Activated CD8-positive, alpha-beta T cell treated with anti-CD3 and anti-CD28 coated beads for 36 hours (primary cell): Measurements from ENCODE around the gene F10. TPM values are rescaled to one million over a fixed set of nuclear protein-coding genes. Genes with fewer than 3 reads are reported as not detected.

Experiments
- ATAC-seq: fragments of 200-7000 bp; cut with Tn5 transposase; one replicate; pipeline ENCODE4 v1.10.0; 2021; ENCODE audit warnings: mild to moderate bottlenecking, moderate library complexity
- CTCF ChIA-PET: fragments of 350-600 bp; sonication (Branson Sonifier 250); formaldehyde crosslinking; loops from one replicate; lab custom pipeline; 2021; ENCODE audit warnings: antibody characterized with exemption; lab: Charles Lee
- POLR2A ChIA-PET: fragments of 350-600 bp; sonication (Branson Sonifier 250); formaldehyde crosslinking; loops from one replicate; lab custom pipeline; 2021; ENCODE audit warnings: antibody characterized with exemption; lab: Charles Lee
- DNase-seq: peaks from one replicate; pipeline ENCODE4 v3.0.0-alpha.2; 2020
- H3K27ac Mint-ChIP-seq: one replicate; pipeline ENCODE4 v1.8.0; 2021; ENCODE audit warnings: mild to moderate bottlenecking, mixed read lengths
- H3K27me3 Mint-ChIP-seq: one replicate; pipeline ENCODE4 v1.8.0; 2021; ENCODE audit warnings: mixed read lengths
- H3K36me3 Mint-ChIP-seq: one replicate; pipeline ENCODE4 v1.8.0; 2021; ENCODE audit warnings: low read depth, mixed read lengths
- H3K4me1 Mint-ChIP-seq: one replicate; pipeline ENCODE4 v1.8.0; 2021; ENCODE audit warnings: low read depth, mixed read lengths
- H3K4me3 Mint-ChIP-seq: one replicate; pipeline ENCODE4 v1.8.0; 2021; ENCODE audit warnings: mild to moderate bottlenecking, moderate library complexity, mixed read lengths
- H3K9me3 Mint-ChIP-seq: one replicate; pipeline ENCODE4 v1.8.0; 2021; ENCODE audit warnings: mixed read lengths
- CTCF ChIP-seq: fragments of 200-600 bp; IDR thresholded peaks from one replicate; pipeline ENCODE4 v1.8.0; 2022; ENCODE audit warnings: antibody characterized with exemption, mild to moderate bottlenecking
- intact Hi-C: fragments of 100-400 bp; cut with micrococcal nuclease; formaldehyde crosslinking; loops from one replicate; pipeline ENCODE4 v1.10.0; 2022
- total RNA-seq, 2 experiments: library from RNA; stranded (reverse); gene quantifications; one replicate each; pipeline ENCODE4 v1.2.3, GENCODE V29; 2021

Gene F10
- total RNA-seq, 2 experiments from 2014 or later = not detected

GRCh38 chr13:113148940-113149503 lies 26.4 kb downstream of the F10 start:
- H3K4me1 Mint-ChIP-seq = peaks cover 26% of the 10 kb centered on the region
- H3K27me3 Mint-ChIP-seq = peaks cover 11% of the 10 kb centered on the region
- ChIA-PET POLR2A (no interaction called here), CTCF (no interaction called here)
- ATAC-seq (no peak), DNase-seq (no peak)
- H3K4me3 Mint-ChIP-seq = no peak overlapping the region
- intact Hi-C loops = no loop called here
- no peaks in the 10 kb centered on the region for H3K36me3 Mint-ChIP-seq
- H3K27ac Mint-ChIP-seq = no peak overlapping the region
- no peak for TF ChIP-seq CTCF
- H3K9me3 Mint-ChIP-seq = no peaks in the 10 kb centered on the region

- H3K27ac Mint-ChIP-seq = no peak overlapping the region
- peaks cover 1% of the 10 kb centered on the region for H3K9me3 Mint-ChIP-seq
- H3K36me3 Mint-ChIP-seq = peaks cover 1% of the 10 kb centered on the region
- H3K4me3 Mint-ChIP-seq = no peak overlapping the region
- H3K4me1 Mint-ChIP-seq = peaks cover 28% of the 10 kb centered on the region
- no peak for ATAC-seq
- no peak for TF ChIP-seq CTCF
- intact Hi-C loops = no loop called here
- CTCF ChIA-PET = no interaction called here
- POLR2A ChIA-PET = interaction anchor here (0.8 kb wide), 1 partner anchor 18 kb away, joined by 4 read pairs; no protein-coding TSS in a partner anchor
- H3K27me3 Mint-ChIP-seq = peaks cover 11% of the 10 kb centered on the region
- no peak for DNase-seq
Measured at GRCh38 chr13:113149711-113150549, 27.3 kb downstream of the F10 start.

GRCh38 chr13:113150550-113151365 lies 28.2 kb downstream of the F10 start:
- no peak for DNase-seq
- no peak for ATAC-seq
- Mint-ChIP-seq H3K9me3 (peaks cover 10% of the 10 kb centered on the region), H3K4me1 (peaks cover 25% of the 10 kb centered on the region), H3K4me3 (no peak overlapping the region), H3K27me3 (peaks cover 11% of the 10 kb centered on the region), H3K36me3 (peaks cover 2% of the 10 kb centered on the region), H3K27ac (no peak overlapping the region)
- CTCF ChIA-PET = no interaction called here
- intact Hi-C loops = no loop called here
- POLR2A ChIA-PET = interaction anchor here (0.7 to 0.8 kb wide), 2 partner anchors 9 to 18 kb away, joined by 3 to 4 read pairs; no protein-coding TSS in a partner anchor
- no peak for TF ChIP-seq CTCF

GRCh38 chr13:113151745-113152690 lies 29.4 kb downstream of the F10 start:
- no peak overlapping the region for H3K27ac Mint-ChIP-seq
- no peak for TF ChIP-seq CTCF
- peaks cover 11% of the 10 kb centered on the region for H3K27me3 Mint-ChIP-seq
- DNase-seq (peak; percentile 49), ATAC-seq (peak; percentile 71)
- ChIA-PET POLR2A (interaction anchor here (0.9 kb wide), 1 partner anchor 58 kb away, joined by 4 read pairs; the partner anchor contains the start of gene CUL4A), CTCF (no interaction called here)
- H3K9me3 Mint-ChIP-seq = peaks cover 12% of the 10 kb centered on the region
- H3K4me1 Mint-ChIP-seq = peaks cover 17% of the 10 kb centered on the region
- H3K4me3 Mint-ChIP-seq = peak overlapping the region; percentile 61
- peaks cover 2% of the 10 kb centered on the region for H3K36me3 Mint-ChIP-seq
- intact Hi-C loops = no loop called here
